Erythroblast (primary cell): ENCODE data around the gene BICRA.
"Not testable (repeated sequence)": the region's sequence is repeated elsewhere in the genome, so short reads cannot be mapped to it uniquely, and the experiment has no call there.

Experiments
- GATA1 ChIP-seq: IDR thresholded peaks from 2 replicates; pipeline ENCODE4 v1.6.1; 2011; ENCODE audit warnings: low read depth, mild to moderate bottlenecking, control low read depth, low read length, moderate library complexity
- POLR2A ChIP-seq: IDR thresholded peaks from 2 replicates; pipeline ENCODE4 v1.6.1; 2011; ENCODE audit warnings: mild to moderate bottlenecking, low read length

GRCh38 chr19:47714855-47715254 lies 105.9 kb downstream of the BICRA start:
- not testable (repeated sequence) for TF ChIP-seq POLR2A, GATA1
